ENCODE results near the gene WWP2. TPM values are rescaled to one million over a fixed set of nuclear protein-coding genes. Genes with fewer than 3 reads are reported as not detected.
"Not testable (repeated sequence)": the region's sequence is repeated elsewhere in the genome, so short reads cannot be mapped to it uniquely, and the experiment has no call there.

Gene WWP2
- total RNA-seq, 4 donors from 2014 or later, result 24.8 to 43.0 (median 30.1) TPM

DNA sequence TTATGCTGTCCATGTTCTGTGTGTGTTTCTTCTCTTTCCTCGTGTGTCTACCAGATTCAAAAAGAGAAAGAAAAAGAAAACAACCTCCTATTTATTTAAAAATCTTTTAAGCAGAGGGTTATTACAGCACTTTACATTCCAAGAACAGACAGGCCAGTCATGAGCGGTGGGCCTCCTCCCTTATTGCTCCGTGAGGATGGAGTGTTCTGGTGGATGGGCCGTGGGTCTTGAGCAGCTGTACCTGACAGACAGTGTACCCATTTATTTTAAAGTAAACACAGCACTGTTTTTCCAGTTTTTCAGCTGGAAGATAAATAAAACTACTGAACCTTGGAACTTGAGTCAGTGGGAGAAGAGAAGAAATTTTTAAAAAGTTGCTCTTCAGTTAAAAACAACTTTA is 52.4 kb downstream of the WWP2 start:
- no peak for TF ChIP-seq CTCF (IDR thresholded peaks at IDR 0.05)
- ATAC-seq (ENCODE audit: low FRiP score), result no peak
- no peak for DNase-seq (ENCODE audit: low spot score)

- ATAC-seq (ENCODE audit: low FRiP score); DNase-seq (ENCODE audit: low spot score): not testable (repeated sequence)
Observed at GRCh38 chr16:69815216-69815883, 53.2 kb downstream of the WWP2 start.

GRCh38 chr16:69816996-69817395 is 54.9 kb downstream of the WWP2 start:
- no peak for DNase-seq (ENCODE audit: low spot score)
- no peak for ATAC-seq (ENCODE audit: low FRiP score)
- TF ChIP-seq CTCF (IDR thresholded peaks at IDR 0.05), result no peak

- TF ChIP-seq CTCF (IDR thresholded peaks at IDR 0.05), result no peak
- DNase-seq (ENCODE audit: low spot score) (no peak), ATAC-seq (ENCODE audit: low FRiP score) (no peak)
Observed at GRCh38 chr16:69818891-69819545, 56.9 kb downstream of the WWP2 start.

DNA sequence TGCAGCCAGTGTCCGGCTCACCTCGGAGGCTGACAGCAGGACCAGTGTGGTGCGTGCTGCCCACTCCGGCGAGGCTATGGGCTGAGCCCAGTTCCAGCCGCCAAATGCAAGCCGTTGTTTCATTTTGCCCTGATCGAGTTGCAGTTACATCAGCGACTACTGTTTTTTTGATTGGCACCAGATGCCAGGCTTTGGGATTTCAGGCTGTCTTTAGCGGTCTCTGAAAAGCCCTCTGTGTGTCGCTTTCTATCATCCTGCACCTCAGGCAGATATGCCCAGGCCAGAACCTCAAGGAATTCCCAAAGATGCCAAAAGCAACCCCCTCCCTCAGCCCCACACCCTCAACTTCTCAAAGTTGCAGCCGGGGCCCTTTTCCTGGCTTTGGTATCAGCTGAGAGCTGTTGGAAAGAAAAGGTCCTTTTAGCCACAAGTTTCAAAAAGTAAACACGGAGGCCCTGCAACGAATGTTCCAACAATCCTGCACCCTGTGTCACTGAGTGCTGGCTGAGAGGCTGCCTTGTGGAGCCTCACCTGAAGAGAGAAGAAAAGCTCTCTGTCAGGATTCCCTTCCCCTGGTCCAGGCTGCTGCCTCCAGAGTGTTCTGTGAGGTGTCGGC is 58.9 kb downstream of the WWP2 start:
- no peak for ATAC-seq (ENCODE audit: low FRiP score)
- DNase-seq (ENCODE audit: low spot score), result no peak
- TF ChIP-seq CTCF (IDR thresholded peaks at IDR 0.05), result no peak

GRCh38 chr16:69821844-69822173 is 59.7 kb downstream of the WWP2 start:
- ATAC-seq (ENCODE audit: low FRiP score), result no peak
- DNase-seq (ENCODE audit: low spot score), result no peak
- TF ChIP-seq CTCF (IDR thresholded peaks at IDR 0.05), result no peak

DNA sequence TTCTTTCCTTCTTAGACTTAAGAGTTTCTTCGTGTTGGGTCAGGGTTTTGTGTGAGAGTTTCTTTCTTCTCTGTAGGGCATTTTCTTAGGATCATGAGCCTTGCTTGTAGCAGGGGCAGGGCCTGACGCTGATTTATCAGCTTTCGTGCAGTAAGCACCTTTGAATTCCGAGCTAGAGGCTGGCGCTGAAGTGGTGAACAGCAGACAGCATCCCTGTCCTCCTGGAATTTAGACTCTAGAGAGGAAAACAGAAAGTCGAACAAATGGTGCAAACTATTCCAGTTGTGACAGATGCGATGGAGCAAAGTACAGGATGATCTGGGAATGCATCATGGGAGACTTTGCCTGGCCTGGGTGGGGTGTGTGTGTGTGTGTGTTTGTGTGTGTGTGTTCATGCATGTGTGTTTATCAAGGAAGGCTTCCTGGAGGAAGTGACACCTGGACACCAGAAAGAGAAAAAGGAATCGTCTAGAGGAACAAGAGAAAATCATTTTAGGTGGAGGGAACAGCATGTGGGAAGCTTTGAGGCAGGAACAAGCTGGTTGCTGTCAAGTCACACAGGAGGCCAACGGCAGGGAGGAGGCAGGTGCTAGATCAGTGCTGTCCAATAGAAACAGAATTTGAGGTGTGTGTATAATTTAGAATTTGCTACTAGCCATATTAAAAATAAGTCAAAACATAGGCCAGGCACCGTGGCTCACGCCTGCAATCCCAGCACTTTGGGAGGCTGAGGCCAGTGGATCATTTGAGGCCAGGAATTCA is 60.2 kb downstream of the WWP2 start:
- no peak for TF ChIP-seq CTCF (IDR thresholded peaks at IDR 0.05)
- no peak for DNase-seq (ENCODE audit: low spot score)

More for the DNA sequence above, 60.2 kb downstream of the WWP2 start:
- no peak for ATAC-seq (ENCODE audit: low FRiP score)

All from omental fat pad (tissue), 4 donors.